Right lobe of liver (tissue), 4 donors: Measurements from ENCODE around the gene MYO7B.

Experiments used
- CTCF ChIP-seq, 4 donors: fragments of 200-600 bp in 3 of 4; fragments of 450-650 bp in 1 of 4; IDR thresholded peaks; one replicate each; pipeline versions ENCODE4 v1.5.1 to v1.8.0; 2016 to 2022; ENCODE audit warnings: antibody characterized with exemption in 4 of 4, mild to moderate bottlenecking in 2 of 4
- POLR2A ChIP-seq: fragments of 450-650 bp; IDR thresholded peaks from one replicate; pipeline ENCODE4 v1.6.1; 2017; ENCODE audit warnings: antibody characterized with exemption, mild to moderate bottlenecking
- donor health status: DM: no; HTN: no; CAD: no.
- donor health status: DM: no; HTN: no; CAD: no.
- donor health status: DM: no; HTN: yes; CAD: no.

- TF ChIP-seq CTCF (IDR thresholded peaks at IDR 0.05) (no peak), POLR2A (no peak)
These were observed 143.5 kb downstream of the MYO7B start for GRCh38 chr2:127678991-127679390.
